Hepatocyte (in vitro differentiated cells): ENCODE data around the gene CGB5.

Experiments used
- EZH2 ChIP-seq: fragments of 200-600 bp; sonication (generic); IDR thresholded peaks from 2 replicates; pipeline ENCODE4 v1.6.1; 2016; ENCODE audit warnings: antibody characterized with exemption, mild to moderate bottlenecking, borderline replicate concordance
- TF ChIP-seq, protein P1 (sequence below): fragments of 200-600 bp; sonication (generic); IDR thresholded peaks from 2 replicates; pipeline ENCODE4 v1.5.1; 2016; ENCODE audit warnings: antibody characterized with exemption, mild to moderate bottlenecking; ENCODE audit not compliant: poor library complexity

DNA sequence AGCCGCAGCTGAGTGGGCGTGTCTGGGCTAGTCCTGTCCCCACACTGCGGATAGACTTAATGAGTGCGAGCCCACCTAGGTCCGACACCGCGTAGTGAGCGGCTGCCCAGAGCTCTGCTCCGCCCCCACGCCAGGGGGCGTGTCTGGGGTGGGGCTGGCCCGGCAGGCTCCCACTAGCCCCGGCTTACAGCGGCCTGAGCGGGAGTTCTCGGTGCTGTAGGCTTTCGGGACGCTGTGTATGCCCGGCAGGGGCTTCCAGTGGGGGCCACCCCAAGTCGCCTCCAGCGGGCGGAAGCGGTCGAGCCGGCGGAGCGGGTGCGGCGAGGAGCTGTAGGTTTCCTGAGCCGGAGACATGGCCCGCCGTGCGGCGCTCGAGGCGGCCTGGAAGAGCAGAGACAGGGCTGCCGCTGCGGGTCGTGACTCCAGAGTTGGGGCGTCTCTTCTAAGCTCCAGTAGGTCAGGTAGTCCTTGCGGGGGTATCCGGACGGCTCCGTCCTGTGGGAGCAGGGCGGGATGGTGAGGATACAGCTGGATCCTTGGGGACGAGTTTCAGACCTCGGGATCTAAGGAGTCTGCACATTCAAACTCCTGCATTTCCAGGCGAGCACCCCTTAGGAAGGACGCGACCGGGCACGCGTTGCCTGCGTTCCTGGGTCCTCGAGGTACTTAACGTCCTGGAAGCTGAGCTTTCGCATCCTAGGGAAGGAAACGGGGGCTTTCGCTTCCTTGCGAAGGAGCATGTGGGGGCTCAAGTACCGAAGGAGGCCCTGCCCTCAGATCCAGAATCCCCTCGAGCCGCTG is 12.7 kb downstream of the CGB5 start:
- TF ChIP-seq EZH2 = no peak
- TF ChIP-seq, protein P1, sequence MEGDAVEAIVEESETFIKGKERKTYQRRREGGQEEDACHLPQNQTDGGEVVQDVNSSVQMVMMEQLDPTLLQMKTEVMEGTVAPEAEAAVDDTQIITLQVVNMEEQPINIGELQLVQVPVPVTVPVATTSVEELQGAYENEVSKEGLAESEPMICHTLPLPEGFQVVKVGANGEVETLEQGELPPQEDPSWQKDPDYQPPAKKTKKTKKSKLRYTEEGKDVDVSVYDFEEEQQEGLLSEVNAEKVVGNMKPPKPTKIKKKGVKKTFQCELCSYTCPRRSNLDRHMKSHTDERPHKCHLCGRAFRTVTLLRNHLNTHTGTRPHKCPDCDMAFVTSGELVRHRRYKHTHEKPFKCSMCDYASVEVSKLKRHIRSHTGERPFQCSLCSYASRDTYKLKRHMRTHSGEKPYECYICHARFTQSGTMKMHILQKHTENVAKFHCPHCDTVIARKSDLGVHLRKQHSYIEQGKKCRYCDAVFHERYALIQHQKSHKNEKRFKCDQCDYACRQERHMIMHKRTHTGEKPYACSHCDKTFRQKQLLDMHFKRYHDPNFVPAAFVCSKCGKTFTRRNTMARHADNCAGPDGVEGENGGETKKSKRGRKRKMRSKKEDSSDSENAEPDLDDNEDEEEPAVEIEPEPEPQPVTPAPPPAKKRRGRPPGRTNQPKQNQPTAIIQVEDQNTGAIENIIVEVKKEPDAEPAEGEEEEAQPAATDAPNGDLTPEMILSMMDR = peak; percentile 40
